Gastrocnemius medialis (tissue), 4 donors: Measurements from ENCODE around the gene TJP2.

Source experiments
- POLR2A ChIP-seq, 2 donors: fragments of 450-650 bp; IDR thresholded peaks; one replicate each; pipeline ENCODE4 v1.6.1; 2017; ENCODE audit warnings: antibody characterized with exemption in 2 of 2, mild to moderate bottlenecking in 2 of 2, moderate library complexity in 2 of 2
- TF ChIP-seq, protein P1 (sequence below), 5 experiments: fragments of 450-650 bp in 3 of 5; fragments of 200-600 bp in 2 of 5; sonication (generic) in 2 of 5; IDR thresholded peaks in 4 of 5; conservative IDR thresholded peaks in 1 of 5; 1 replicate in 4 of 5; 2 replicates in 1 of 5; pipeline ENCODE4 v1.5.1; 2016 to 2019; ENCODE audit warnings: antibody characterized with exemption in 5 of 5, mild to moderate bottlenecking in 3 of 5, moderate library complexity in 3 of 5

DNA sequence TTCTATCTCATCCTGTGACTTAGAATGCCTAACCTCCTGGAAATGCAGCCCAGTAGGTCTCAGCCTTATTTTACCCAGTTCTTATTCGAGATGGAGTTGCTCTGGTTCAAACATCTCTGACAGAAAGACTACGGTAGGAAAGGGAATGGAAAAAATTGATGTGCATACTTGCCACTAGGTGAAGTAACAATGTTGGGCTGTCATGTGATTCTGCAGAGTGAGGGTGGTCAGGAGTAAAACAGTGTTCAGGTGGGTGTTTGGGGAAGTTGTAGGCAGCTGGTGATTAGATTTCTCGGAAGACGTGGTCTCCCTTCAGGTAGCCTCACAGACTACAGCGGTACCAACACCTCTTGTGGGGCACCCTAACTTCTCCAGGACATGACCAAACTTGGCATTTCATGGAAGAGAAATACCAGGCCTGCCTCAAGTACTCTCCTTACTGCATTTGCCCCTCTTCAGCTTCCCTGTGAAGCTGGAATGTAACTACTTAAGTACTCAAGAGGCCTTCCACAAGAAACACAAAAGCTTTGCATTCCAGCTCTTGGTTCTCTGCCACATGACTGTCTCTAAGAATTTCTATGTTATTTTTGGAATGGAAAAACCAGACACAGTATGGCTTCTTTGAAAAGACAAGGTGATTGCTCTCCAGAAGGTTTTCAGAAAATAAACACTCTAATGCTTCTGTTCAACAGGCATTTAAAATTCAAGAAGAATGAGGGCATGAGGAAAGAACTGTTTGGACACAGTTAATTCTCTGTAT lies 133.5 kb downstream of the TJP2 start:
- TF ChIP-seq, protein P1, sequence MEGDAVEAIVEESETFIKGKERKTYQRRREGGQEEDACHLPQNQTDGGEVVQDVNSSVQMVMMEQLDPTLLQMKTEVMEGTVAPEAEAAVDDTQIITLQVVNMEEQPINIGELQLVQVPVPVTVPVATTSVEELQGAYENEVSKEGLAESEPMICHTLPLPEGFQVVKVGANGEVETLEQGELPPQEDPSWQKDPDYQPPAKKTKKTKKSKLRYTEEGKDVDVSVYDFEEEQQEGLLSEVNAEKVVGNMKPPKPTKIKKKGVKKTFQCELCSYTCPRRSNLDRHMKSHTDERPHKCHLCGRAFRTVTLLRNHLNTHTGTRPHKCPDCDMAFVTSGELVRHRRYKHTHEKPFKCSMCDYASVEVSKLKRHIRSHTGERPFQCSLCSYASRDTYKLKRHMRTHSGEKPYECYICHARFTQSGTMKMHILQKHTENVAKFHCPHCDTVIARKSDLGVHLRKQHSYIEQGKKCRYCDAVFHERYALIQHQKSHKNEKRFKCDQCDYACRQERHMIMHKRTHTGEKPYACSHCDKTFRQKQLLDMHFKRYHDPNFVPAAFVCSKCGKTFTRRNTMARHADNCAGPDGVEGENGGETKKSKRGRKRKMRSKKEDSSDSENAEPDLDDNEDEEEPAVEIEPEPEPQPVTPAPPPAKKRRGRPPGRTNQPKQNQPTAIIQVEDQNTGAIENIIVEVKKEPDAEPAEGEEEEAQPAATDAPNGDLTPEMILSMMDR (IDR thresholded peaks at IDR 0.05 in 4 of 5, conservative IDR thresholded peaks at IDR 0.05 in 1 of 5): no peak
- TF ChIP-seq POLR2A (IDR thresholded peaks at IDR 0.05): no peak
